GM21619 (cell line): ENCODE results near the gene PHLDB1.
"Not testable (repeated sequence)": the region's sequence is repeated elsewhere in the genome, so short reads cannot be mapped to it uniquely, and the experiment has no call there.

ENCODE experiments used
- ATAC-seq: cut with Tn5 transposase; IDR thresholded peaks from one replicate; pipeline ENCODE4 v1.9.1; 2021; ENCODE audit not compliant: unreplicated experiment

PHLDB1 gene

GRCh38 chr11:118682939-118683338 lies 75.5 kb downstream of the PHLDB1 start:
- ATAC-seq, result not testable (repeated sequence)

- ATAC-seq, result no peak
These were observed 76.8 kb downstream of the PHLDB1 start for GRCh38 chr11:118684187-118684586.

- no peak for ATAC-seq
These were observed 80.5 kb downstream of the PHLDB1 start for GRCh38 chr11:118687906-118688305.

GRCh38 chr11:118688339-118688738 lies 80.9 kb downstream of the PHLDB1 start:
- not testable (repeated sequence) for ATAC-seq

GRCh38 chr11:118688851-118689502 lies 81.6 kb downstream of the PHLDB1 start:
- no peak for ATAC-seq

- ATAC-seq, result no peak
These were observed 82.1 kb downstream of the PHLDB1 start for GRCh38 chr11:118689503-118689851.

- ATAC-seq, result peak; percentile 82
These were observed 82.6 kb downstream of the PHLDB1 start for GRCh38 chr11:118689852-118690552.

- no peak for ATAC-seq
These were observed 83.3 kb downstream of the PHLDB1 start for GRCh38 chr11:118690553-118691304.

- no peak for ATAC-seq
These were observed 84.8 kb downstream of the PHLDB1 start for GRCh38 chr11:118691926-118692830.

GRCh38 chr11:118694185-118694584 lies 86.8 kb downstream of the PHLDB1 start:
- ATAC-seq, result no peak

GRCh38 chr11:118694771-118695170 lies 87.4 kb downstream of the PHLDB1 start:
- no peak for ATAC-seq

- ATAC-seq, result no peak
These were observed 89.3 kb downstream of the PHLDB1 start for GRCh38 chr11:118696673-118697226.

GRCh38 chr11:118697346-118697745 lies 89.9 kb downstream of the PHLDB1 start:
- no peak for ATAC-seq

GRCh38 chr11:118699506-118700220 lies 92.2 kb downstream of the PHLDB1 start:
- ATAC-seq, result no peak

GRCh38 chr11:118703563-118704106 lies 96.2 kb downstream of the PHLDB1 start:
- ATAC-seq, result no peak

GRCh38 chr11:118705111-118705741 lies 97.8 kb downstream of the PHLDB1 start:
- no peak for ATAC-seq

- no peak for ATAC-seq
These were observed 98.6 kb downstream of the PHLDB1 start for GRCh38 chr11:118705791-118706545.

GRCh38 chr11:118706546-118706825 lies 99.1 kb downstream of the PHLDB1 start:
- no peak for ATAC-seq
